Neural progenitor cell (in vitro differentiated cells): ENCODE data around the gene HES5. TPM values are rescaled to one million over a fixed set of nuclear protein-coding genes. Genes with fewer than 3 reads are reported as not detected.

Experiments used
- DNase-seq: peaks from one replicate; pipeline ENCODE4 v3.0.0-alpha.2; 2016; ENCODE audit warnings: low spot score
- H2AFZ ChIP-seq: fragments of 200-600 bp; sonication (generic); replicated peaks from 2 replicates; pipeline ENCODE4 v1.6.1; 2016; ENCODE audit warnings: antibody characterized with exemption
- H3F3A ChIP-seq: fragments of 200-600 bp; sonication (generic); 2 replicates; pipeline ENCODE4 v1.6.1; 2016; ENCODE audit warnings: antibody characterized with exemption, low read depth
- H3K27ac ChIP-seq: fragments of 200-600 bp; sonication (generic); 2 replicates; pipeline ENCODE4 v1.5.1; 2016; ENCODE audit warnings: mild to moderate bottlenecking
- H3K27me3 ChIP-seq: fragments of 200-600 bp; sonication (generic); 2 replicates; pipeline ENCODE4 v1.6.1; 2016; ENCODE audit warnings: mild to moderate bottlenecking, moderate library complexity
- H3K36me3 ChIP-seq: fragments of 200-600 bp; sonication (generic); 2 replicates; pipeline ENCODE4 v1.5.1; 2016
- H3K4me1 ChIP-seq: fragments of 200-600 bp; sonication (generic); 2 replicates; pipeline ENCODE4 v1.6.1; 2016; ENCODE audit warnings: mixed run types
- H3K4me2 ChIP-seq: fragments of 200-600 bp; sonication (generic); 2 replicates; pipeline ENCODE4 v1.6.1; 2016
- H3K4me3 ChIP-seq: fragments of 200-600 bp; sonication (generic); 2 replicates; pipeline ENCODE4 v1.5.1; 2016
- H3K79me2 ChIP-seq: fragments of 200-600 bp; sonication (generic); 2 replicates; pipeline ENCODE4 v1.6.1; 2016; ENCODE audit warnings: low read depth
- H3K9ac ChIP-seq: fragments of 200-600 bp; sonication (generic); 2 replicates; pipeline ENCODE4 v1.6.1; 2016
- H3K9me3 ChIP-seq: fragments of 200-600 bp; sonication (generic); 2 replicates; pipeline ENCODE4 v1.5.1; 2016; ENCODE audit warnings: low read depth
- H4K20me1 ChIP-seq: fragments of 200-600 bp; sonication (generic); 2 replicates; pipeline ENCODE4 v1.6.1; 2016; ENCODE audit warnings: low read depth
- H3K27ac Mint-ChIP-seq: 3 replicates; pipeline ENCODE4 v1.8.0; 2021; ENCODE audit warnings: mixed read lengths
- H3K27me3 Mint-ChIP-seq: 2 replicates; pipeline ENCODE4 v1.8.0; 2022; ENCODE audit warnings: low read depth, mild to moderate bottlenecking, inconsistent platforms, moderate library complexity, mixed read lengths; ENCODE audit not compliant: insufficient read depth
- H3K36me3 Mint-ChIP-seq: 3 replicates; pipeline ENCODE4 v1.8.0; 2021; ENCODE audit warnings: mixed read lengths
- H3K4me1 Mint-ChIP-seq: 3 replicates; pipeline ENCODE4 v1.8.0; 2021; ENCODE audit warnings: mixed read lengths
- H3K4me3 Mint-ChIP-seq: 3 replicates; pipeline ENCODE4 v1.8.0; 2021; ENCODE audit warnings: mild to moderate bottlenecking, moderate library complexity, mixed read lengths
- H3K9me3 Mint-ChIP-seq: 3 replicates; pipeline ENCODE4 v1.8.0; 2020; ENCODE audit warnings: mixed read lengths
- CTCF ChIP-seq: fragments of 200-600 bp; sonication (generic); IDR thresholded peaks from 2 replicates; pipeline ENCODE4 v1.5.1; 2017; ENCODE audit warnings: antibody characterized with exemption, mild to moderate bottlenecking
- EZH2 ChIP-seq: fragments of 200-600 bp; sonication (generic); IDR thresholded peaks from 2 replicates; pipeline ENCODE4 v1.6.1; 2017; ENCODE audit warnings: antibody characterized with exemption, mild to moderate bottlenecking, moderate library complexity
- EZH2phosphoT487 ChIP-seq: fragments of 200-600 bp; sonication (generic); IDR thresholded peaks from 2 replicates; pipeline ENCODE4 v1.6.1; 2017; ENCODE audit warnings: antibody characterized with exemption
- total RNA-seq: library from RNA; depleted of rRNA; stranded (reverse); fragments of >200 nt; gene quantifications from 2 replicates; pipeline ENCODE4 v1.2.3, GENCODE V29; 2015; ENCODE audit warnings: low replicate concordance

The HES5 gene
- total RNA-seq, 1 donor from 2014 or later: 6.4 TPM

GRCh38 chr1:2561446-2561845 lies 31.4 kb upstream of the HES5 start:
- H3K4me3 Mint-ChIP-seq: peak overlapping the region; percentile 38
- H3K27me3 ChIP-seq: no peaks in the 10 kb centered on the region
- H3K4me3 ChIP-seq: no peak overlapping the region
- H3K9me3 Mint-ChIP-seq: no peaks in the 10 kb centered on the region
- no peaks in the 10 kb centered on the region for H3K9me3 ChIP-seq
- DNase-seq: no peak
- H2AFZ ChIP-seq: no peak overlapping the region
- no peaks in the 10 kb centered on the region for H3K36me3 Mint-ChIP-seq
- H3K36me3 ChIP-seq: no peaks in the 10 kb centered on the region
- TF ChIP-seq CTCF (no peak), EZH2phosphoT487 (no peak), EZH2 (no peak)
- no peaks in the 10 kb centered on the region for H4K20me1 ChIP-seq
- H3K4me1 Mint-ChIP-seq: peaks cover 6% of the 10 kb centered on the region
- peaks cover 7% of the 10 kb centered on the region for H3K4me1 ChIP-seq
- no peaks in the 10 kb centered on the region for H3K27me3 Mint-ChIP-seq
- H3K4me2 ChIP-seq: no peak overlapping the region
- H3K27ac Mint-ChIP-seq: no peak overlapping the region
- no peak overlapping the region for H3K9ac ChIP-seq
- no peaks in the 10 kb centered on the region for H3K79me2 ChIP-seq
- H3K27ac ChIP-seq: no peak overlapping the region
- peaks cover 3% of the 10 kb centered on the region for H3F3A ChIP-seq

- Histone ChIP-seq H3K4me1 (peaks cover 13% of the 10 kb centered on the region), H3K27me3 (no peaks in the 10 kb centered on the region), H3K4me3 (no peak overlapping the region), H3K36me3 (no peaks in the 10 kb centered on the region), H4K20me1 (no peaks in the 10 kb centered on the region), H3F3A (peaks cover 10% of the 10 kb centered on the region), H3K9ac (no peak overlapping the region), H2AFZ (no peak overlapping the region), H3K27ac (no peak overlapping the region), H3K9me3 (no peaks in the 10 kb centered on the region), H3K79me2 (no peaks in the 10 kb centered on the region), H3K4me2 (no peak overlapping the region)
- Mint-ChIP-seq H3K4me3 (no peak overlapping the region), H3K4me1 (peaks cover 9% of the 10 kb centered on the region), H3K36me3 (no peaks in the 10 kb centered on the region), H3K27me3 (no peaks in the 10 kb centered on the region), H3K27ac (no peak overlapping the region), H3K9me3 (no peaks in the 10 kb centered on the region)
- no peak for DNase-seq
- TF ChIP-seq EZH2phosphoT487: no peak
- TF ChIP-seq CTCF: no peak
- no peak for TF ChIP-seq EZH2
Observed at GRCh38 chr1:2560299-2561073, 30.4 kb upstream of the HES5 start.

- Histone ChIP-seq H3K9ac (no peak overlapping the region), H3K79me2 (no peaks in the 10 kb centered on the region), H2AFZ (no peak overlapping the region), H3K4me1 (peaks cover 13% of the 10 kb centered on the region), H3K4me2 (no peak overlapping the region), H3K4me3 (no peak overlapping the region), H4K20me1 (no peaks in the 10 kb centered on the region), H3K36me3 (no peaks in the 10 kb centered on the region), H3K9me3 (no peaks in the 10 kb centered on the region), H3K27ac (no peak overlapping the region), H3F3A (peaks cover 10% of the 10 kb centered on the region), H3K27me3 (no peaks in the 10 kb centered on the region)
- no peak for TF ChIP-seq EZH2phosphoT487
- TF ChIP-seq EZH2: no peak
- no peak for TF ChIP-seq CTCF
- H3K27ac Mint-ChIP-seq: no peak overlapping the region
- peaks cover 9% of the 10 kb centered on the region for H3K4me1 Mint-ChIP-seq
- H3K36me3 Mint-ChIP-seq: no peaks in the 10 kb centered on the region
- no peaks in the 10 kb centered on the region for H3K27me3 Mint-ChIP-seq
- H3K9me3 Mint-ChIP-seq: no peaks in the 10 kb centered on the region
- no peak for DNase-seq
- no peak overlapping the region for H3K4me3 Mint-ChIP-seq
Observed at GRCh38 chr1:2559509-2560298, 29.6 kb upstream of the HES5 start.
